ENCODE results near the gene DCST1. TPM values are rescaled to one million over a fixed set of nuclear protein-coding genes. Genes with fewer than 3 reads are reported as not detected.

DCST1 gene
- total and polyA plus RNA-seq, 2 of the 13 experiments (the other 11 are each of a cell fraction or from before 2014, with no cell fraction given): 0.04 TPM; not detected in 1

GRCh38 chr1:155078469-155079209 is 45.0 kb downstream of the DCST1 start, which contains the start of gene EFNA3 (continued):
- TF ChIP-seq, protein P1, sequence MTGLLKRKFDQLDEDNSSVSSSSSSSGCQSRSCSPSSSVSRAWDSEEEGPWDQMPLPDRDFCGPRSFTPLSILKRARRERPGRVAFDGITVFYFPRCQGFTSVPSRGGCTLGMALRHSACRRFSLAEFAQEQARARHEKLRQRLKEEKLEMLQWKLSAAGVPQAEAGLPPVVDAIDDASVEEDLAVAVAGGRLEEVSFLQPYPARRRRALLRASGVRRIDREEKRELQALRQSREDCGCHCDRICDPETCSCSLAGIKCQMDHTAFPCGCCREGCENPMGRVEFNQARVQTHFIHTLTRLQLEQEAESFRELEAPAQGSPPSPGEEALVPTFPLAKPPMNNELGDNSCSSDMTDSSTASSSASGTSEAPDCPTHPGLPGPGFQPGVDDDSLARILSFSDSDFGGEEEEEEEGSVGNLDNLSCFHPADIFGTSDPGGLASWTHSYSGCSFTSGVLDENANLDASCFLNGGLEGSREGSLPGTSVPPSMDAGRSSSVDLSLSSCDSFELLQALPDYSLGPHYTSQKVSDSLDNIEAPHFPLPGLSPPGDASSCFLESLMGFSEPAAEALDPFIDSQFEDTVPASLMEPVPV (CRISPR knock-in tag; IDR thresholded peaks at IDR 0.05): no peak
- TF ChIP-seq KLF12 (CRISPR knock-in tag; IDR thresholded peaks at IDR 0.05; ENCODE audit: borderline replicate concordance) (no peak), ZNF713 (CRISPR knock-in tag; IDR thresholded peaks at IDR 0.05) (no peak), ZNF136 (CRISPR knock-in tag; IDR thresholded peaks at IDR 0.05; ENCODE audit: low read depth) (no peak), BCL6 (CRISPR knock-in tag; IDR thresholded peaks at IDR 0.05) (no peak), RNF2 (conservative IDR thresholded peaks at IDR 0.05; ENCODE audit: low read depth) (no peak), HNF4A (CRISPR knock-in tag; IDR thresholded peaks at IDR 0.05) (no peak), TBP (CRISPR knock-in tag; IDR thresholded peaks at IDR 0.05) (no peak), BORCS8-MEF2B (CRISPR knock-in tag; IDR thresholded peaks at IDR 0.05) (no peak), NRL (CRISPR knock-in tag; IDR thresholded peaks at IDR 0.05; ENCODE audit: borderline replicate concordance) (no peak), SMARCE1 (IDR thresholded peaks at IDR 0.05; ENCODE audit: borderline replicate concordance) (no peak), SPEN (CRISPR knock-in tag; IDR thresholded peaks at IDR 0.05; ENCODE audit: low read depth) (0 out of 2 replicates have a peak, but pooled peaks have one; percentile 36), SMAD9 (CRISPR knock-in tag; IDR thresholded peaks at IDR 0.05) (no peak), ZBTB2 (CRISPR knock-in tag; IDR thresholded peaks at IDR 0.05; ENCODE audit: low read depth) (no peak), U2AF2 (IDR thresholded peaks at IDR 0.05; ENCODE audit: low read depth, low read length) (no peak), TFAP4 (IDR thresholded peaks at IDR 0.05; ENCODE audit: borderline replicate concordance, low read depth) (no peak)
- TF ChIP-seq, protein P2, sequence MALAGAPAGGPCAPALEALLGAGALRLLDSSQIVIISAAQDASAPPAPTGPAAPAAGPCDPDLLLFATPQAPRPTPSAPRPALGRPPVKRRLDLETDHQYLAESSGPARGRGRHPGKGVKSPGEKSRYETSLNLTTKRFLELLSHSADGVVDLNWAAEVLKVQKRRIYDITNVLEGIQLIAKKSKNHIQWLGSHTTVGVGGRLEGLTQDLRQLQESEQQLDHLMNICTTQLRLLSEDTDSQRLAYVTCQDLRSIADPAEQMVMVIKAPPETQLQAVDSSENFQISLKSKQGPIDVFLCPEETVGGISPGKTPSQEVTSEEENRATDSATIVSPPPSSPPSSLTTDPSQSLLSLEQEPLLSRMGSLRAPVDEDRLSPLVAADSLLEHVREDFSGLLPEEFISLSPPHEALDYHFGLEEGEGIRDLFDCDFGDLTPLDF (CRISPR knock-in tag; IDR thresholded peaks at IDR 0.05): no peak
- TF ChIP-seq, protein P3, sequence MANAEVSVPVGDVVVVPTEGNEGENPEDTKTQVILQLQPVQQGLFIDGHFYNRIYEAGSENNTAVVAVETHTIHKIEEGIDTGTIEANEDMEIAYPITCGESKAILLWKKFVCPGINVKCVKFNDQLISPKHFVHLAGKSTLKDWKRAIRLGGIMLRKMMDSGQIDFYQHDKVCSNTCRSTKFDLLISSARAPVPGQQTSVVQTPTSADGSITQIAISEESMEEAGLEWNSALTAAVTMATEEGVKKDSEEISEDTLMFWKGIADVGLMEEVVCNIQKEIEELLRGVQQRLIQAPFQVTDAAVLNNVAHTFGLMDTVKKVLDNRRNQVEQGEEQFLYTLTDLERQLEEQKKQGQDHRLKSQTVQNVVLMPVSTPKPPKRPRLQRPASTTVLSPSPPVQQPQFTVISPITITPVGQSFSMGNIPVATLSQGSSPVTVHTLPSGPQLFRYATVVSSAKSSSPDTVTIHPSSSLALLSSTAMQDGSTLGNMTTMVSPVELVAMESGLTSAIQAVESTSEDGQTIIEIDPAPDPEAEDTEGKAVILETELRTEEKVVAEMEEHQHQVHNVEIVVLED (CRISPR knock-in tag; IDR thresholded peaks at IDR 0.05; ENCODE audit: borderline replicate concordance): no peak
- TF ChIP-seq, protein P4, sequence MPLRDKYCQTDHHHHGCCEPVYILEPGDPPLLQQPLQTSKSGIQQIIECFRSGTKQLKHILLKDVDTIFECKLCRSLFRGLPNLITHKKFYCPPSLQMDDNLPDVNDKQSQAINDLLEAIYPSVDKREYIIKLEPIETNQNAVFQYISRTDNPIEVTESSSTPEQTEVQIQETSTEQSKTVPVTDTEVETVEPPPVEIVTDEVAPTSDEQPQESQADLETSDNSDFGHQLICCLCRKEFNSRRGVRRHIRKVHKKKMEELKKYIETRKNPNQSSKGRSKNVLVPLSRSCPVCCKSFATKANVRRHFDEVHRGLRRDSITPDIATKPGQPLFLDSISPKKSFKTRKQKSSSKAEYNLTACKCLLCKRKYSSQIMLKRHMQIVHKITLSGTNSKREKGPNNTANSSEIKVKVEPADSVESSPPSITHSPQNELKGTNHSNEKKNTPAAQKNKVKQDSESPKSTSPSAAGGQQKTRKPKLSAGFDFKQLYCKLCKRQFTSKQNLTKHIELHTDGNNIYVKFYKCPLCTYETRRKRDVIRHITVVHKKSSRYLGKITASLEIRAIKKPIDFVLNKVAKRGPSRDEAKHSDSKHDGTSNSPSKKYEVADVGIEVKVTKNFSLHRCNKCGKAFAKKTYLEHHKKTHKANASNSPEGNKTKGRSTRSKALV (CRISPR knock-in tag; IDR thresholded peaks at IDR 0.05): no peak
